Fibroblast of villous mesenchyme (primary cell): ENCODE data around the gene SATL1. TPM values are rescaled to one million over a fixed set of nuclear protein-coding genes. Genes with fewer than 3 reads are reported as not detected.

Experiments
- DNase-seq: peaks from one replicate; pipeline ENCODE4 v3.0.0-alpha.2; 2010; ENCODE audit warnings: low read depth
- H3K4me3 ChIP-seq: 2 replicates; pipeline ENCODE4 v1.5.1; 2011; ENCODE audit warnings: low read depth, mild to moderate bottlenecking, low read length
- CTCF ChIP-seq: IDR thresholded peaks from 2 replicates; pipeline ENCODE4 v1.5.1; 2012; ENCODE audit warnings: low read depth, mild to moderate bottlenecking, low read length; ENCODE audit not compliant: insufficient read depth
- total RNA-seq: library from RNA; depleted of rRNA; stranded (reverse); fragments of >200 nt; gene quantifications from 2 replicates; pipeline ENCODE4 v1.2.3, GENCODE V29; 2012

Gene SATL1
- total RNA-seq, 1 donor = not detected

- no peak for TF ChIP-seq CTCF
- H3K4me3 ChIP-seq = no peak overlapping the region
These were observed 22.2 kb downstream of the SATL1 start for GRCh38 chrX:85221361-85221760.

GRCh38 chrX:85215946-85216345, 27.6 kb downstream of the SATL1 start:
- DNase-seq = no peak
- TF ChIP-seq CTCF = no peak
- H3K4me3 ChIP-seq = no peak overlapping the region

More at GRCh38 chrX:85221361-85221760, 22.2 kb downstream of the SATL1 start:
- no peak for DNase-seq

GRCh38 chrX:85213792-85214530, 29.6 kb downstream of the SATL1 start:
- DNase-seq = no peak
- no peak overlapping the region for H3K4me3 ChIP-seq
- no peak for TF ChIP-seq CTCF

GRCh38 chrX:85203461-85203970, 40.1 kb downstream of the SATL1 start:
- no peak for TF ChIP-seq CTCF
- no peak overlapping the region for H3K4me3 ChIP-seq
- no peak for DNase-seq

GRCh38 chrX:85196319-85196718, 47.3 kb downstream of the SATL1 start:
- no peak for TF ChIP-seq CTCF
- H3K4me3 ChIP-seq = no peak overlapping the region
- DNase-seq = no peak

GRCh38 chrX:85159644-85160043, 83.9 kb downstream of the SATL1 start:
- TF ChIP-seq CTCF = no peak
- no peak overlapping the region for H3K4me3 ChIP-seq
- no peak for DNase-seq
